Glomerular visceral epithelial cell (primary cell): ENCODE results near the gene STIM2.
A peak's percentile ranks its signal among the peaks of the same experiment; 100 is the strongest.
"Not testable (repeated sequence)": the region's sequence is repeated elsewhere in the genome, so short reads cannot be mapped to it uniquely, and the experiment has no call there.

Source experiments
- DNase-seq: peaks from one replicate; pipeline ENCODE4 v3.0.0-alpha.2; 2016; ENCODE audit errors: extremely low spot score

Gene STIM2

GRCh38 chr4:27001398-27002164 is 140.9 kb downstream of the STIM2 start:
- no peak for DNase-seq

DNA sequence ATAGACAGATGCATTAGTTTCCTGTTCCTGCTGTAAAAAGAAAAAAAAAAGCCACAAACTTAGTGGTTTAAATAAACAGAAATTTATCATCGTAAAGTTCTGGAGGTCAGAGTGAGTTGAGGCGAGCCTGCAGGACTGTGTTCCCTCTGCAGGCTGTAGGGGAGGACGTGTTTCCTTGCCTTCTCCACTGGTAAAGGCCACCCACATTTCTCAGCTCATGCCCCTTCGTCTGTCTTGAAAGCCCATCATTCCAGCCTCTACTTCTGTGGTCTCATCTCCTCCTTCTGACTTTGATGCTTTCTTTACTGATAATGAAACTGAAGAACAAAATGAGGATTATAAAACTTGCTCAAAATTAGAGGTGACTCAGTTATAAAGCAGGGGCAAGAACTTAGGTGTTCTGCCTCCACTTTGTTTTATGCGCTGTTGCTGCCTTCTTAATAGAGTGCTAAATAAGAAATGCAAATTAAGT is 143.0 kb downstream of the STIM2 start:
- no peak for DNase-seq

- DNase-seq, result no peak
Measured at GRCh38 chr4:27005501-27005900, 144.9 kb downstream of the STIM2 start.

DNA sequence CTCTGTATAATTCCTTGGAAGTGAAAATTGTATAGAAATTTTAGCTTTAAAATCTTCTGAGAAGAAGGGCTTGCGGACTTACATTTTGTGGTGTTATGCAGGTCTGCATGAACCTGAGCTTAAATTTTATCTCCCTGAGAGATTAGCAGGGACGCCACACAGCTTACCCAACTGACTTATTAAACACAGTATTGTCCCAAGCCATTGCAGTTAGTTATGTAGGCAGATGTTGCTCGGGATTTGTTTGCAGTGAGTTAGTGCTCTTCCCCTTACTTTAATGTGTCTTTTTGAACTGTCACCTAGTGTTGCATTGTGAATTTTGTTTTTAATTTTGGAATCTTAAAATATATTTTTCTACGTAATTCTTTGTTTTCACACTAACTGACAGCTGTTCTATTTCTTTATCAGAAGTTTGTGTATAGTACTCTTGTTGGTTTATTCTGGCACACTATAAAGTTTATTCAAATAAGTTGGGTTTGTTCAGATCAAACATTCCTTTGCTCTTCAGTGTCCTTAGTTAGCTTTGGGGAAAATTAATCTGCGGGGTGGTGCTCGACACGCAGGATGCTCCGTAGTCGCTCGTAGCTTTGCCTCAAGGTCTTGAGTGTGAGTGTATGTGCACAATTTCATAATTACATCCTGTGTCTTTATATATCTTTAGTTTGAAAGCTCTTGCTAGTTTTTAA is 145.4 kb downstream of the STIM2 start:
- DNase-seq, result no peak

DNA sequence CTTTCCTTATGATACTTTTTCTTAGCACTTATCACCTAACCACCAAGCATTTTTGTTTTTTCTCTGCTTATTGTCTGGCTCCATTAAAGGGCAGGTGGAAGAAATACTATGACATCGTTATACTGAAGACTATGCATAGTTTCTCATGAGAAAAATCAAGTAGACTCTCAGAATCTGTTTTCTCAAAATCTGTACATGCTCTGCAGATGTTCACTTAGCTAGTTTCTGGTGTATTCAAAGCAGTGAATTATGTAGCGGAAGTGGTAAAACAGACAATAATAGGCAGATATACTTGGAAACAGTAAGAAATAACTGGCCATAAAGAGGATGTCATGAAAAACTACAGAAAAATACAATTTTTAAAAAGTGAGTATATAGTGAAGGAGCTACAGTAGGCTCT is 146.0 kb downstream of the STIM2 start:
- no peak for DNase-seq

GRCh38 chr4:27007507-27007906 is 146.9 kb downstream of the STIM2 start:
- no peak for DNase-seq

DNA sequence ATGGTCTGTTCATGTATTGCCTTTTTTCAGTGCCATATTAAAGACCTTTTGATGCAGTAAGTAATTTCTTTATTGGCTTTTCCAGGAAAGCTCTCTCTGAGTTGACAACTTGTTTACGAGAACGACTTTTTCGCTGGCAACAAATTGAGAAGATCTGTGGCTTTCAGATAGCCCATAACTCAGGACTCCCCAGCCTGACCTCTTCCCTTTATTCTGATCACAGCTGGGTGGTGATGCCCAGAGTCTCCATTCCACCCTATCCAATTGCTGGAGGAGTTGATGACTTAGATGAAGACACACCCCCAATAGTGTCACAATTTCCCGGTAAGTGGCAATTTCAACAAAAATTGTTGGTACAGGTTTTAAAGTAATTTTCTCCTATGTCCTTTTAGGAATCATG is 148.0 kb downstream of the STIM2 start:
- DNase-seq, result no peak

GRCh38 chr4:27009539-27009938 is 148.9 kb downstream of the STIM2 start:
- DNase-seq, result no peak

DNA sequence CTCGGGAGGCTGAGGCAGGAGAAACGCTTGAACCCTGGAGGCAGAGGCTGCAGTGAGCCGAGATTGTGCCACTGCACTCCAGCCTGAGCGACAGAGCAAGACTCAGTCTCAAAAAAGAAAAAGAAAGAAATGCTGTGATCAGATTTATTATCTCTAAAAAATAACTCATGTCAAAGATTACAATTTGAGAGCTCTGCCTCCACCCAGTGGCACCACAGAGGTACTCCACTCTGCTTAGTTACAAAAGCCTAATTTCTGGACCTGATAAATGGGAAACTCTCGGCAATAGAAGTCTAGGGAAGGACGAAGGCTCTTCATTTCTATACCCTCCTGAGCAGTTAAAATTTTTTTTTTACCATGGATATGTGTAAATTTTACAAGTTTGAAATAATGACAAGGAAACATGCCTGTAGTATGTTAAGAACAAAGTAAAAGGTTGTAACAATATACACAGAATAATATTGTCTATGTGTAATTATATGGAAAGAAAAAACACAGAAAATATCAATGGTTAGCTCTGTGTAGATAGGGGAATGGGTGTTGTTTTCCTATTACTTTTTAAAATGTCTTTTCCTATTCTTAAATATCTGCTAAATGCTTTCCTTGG is 149.8 kb downstream of the STIM2 start:
- DNase-seq, result peak; percentile 64

- no peak for DNase-seq
Measured at GRCh38 chr4:27011401-27011800, 150.8 kb downstream of the STIM2 start.

DNA sequence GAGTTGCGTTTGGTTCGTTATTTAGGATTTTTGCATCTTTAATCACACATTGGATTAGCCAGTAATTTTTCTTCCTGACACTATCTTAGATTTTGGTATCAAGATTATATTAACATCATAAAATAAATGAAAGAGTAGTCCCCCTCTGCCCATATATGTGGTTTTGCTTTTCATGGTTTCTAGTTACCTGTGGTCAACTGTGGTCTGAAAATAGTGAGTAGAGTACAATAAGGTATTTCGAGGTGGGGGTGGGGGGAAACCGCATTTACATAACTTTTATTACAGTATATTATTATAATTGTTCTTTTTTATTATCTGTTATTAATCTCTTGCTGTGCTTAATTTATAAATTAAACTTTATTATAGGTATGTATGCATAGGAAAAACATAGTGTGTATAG is 152.4 kb downstream of the STIM2 start:
- no peak for DNase-seq

DNA sequence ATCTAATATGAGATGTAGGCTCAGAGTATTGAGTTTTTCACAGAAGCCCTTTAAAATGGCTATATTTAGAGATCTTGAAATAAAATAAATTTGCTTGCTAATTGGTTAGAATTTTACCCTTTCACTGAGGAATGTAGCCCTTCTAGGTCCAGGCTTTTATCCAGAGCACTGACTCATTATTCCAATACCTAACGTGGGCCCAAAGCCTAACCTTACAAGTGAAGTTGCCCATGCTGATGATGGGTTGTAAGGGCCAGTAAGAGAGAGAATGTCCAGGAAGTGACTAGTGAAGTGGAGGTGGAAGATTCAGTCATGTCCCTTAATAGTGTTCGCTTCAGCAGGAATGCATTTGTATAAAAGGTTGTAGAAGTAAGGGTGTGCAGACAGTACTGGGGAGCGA is 155.9 kb downstream of the STIM2 start:
- DNase-seq, result no peak

GRCh38 chr4:27017623-27018022 is 157.0 kb downstream of the STIM2 start:
- DNase-seq, result no peak

- DNase-seq, result no peak
Measured at GRCh38 chr4:27018076-27018475, 157.4 kb downstream of the STIM2 start.

- no peak for DNase-seq
Measured at GRCh38 chr4:27018910-27019309, 158.3 kb downstream of the STIM2 start.

DNA sequence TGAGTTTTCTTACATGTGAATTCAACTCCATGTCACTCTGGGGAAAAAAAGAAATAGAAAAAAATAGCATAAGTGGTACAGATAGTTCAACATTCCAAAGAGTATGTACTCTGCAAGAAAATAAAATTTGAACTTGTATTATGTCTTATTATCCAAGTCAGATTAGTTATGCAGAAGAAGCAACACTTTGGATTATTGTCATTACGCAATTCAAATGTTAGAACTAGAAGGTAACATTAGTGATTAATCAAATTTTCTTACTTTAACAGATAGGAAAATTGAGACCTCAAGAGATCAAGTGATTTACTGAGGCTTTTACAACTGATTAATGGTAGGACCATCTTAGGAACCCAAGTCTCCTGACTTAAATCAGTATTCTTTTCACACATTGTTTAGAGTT is 159.1 kb downstream of the STIM2 start:
- no peak for DNase-seq

- DNase-seq, result no peak
Measured at GRCh38 chr4:27020203-27020602, 159.6 kb downstream of the STIM2 start.

GRCh38 chr4:27020603-27021002 is 160.0 kb downstream of the STIM2 start:
- DNase-seq, result no peak

DNA sequence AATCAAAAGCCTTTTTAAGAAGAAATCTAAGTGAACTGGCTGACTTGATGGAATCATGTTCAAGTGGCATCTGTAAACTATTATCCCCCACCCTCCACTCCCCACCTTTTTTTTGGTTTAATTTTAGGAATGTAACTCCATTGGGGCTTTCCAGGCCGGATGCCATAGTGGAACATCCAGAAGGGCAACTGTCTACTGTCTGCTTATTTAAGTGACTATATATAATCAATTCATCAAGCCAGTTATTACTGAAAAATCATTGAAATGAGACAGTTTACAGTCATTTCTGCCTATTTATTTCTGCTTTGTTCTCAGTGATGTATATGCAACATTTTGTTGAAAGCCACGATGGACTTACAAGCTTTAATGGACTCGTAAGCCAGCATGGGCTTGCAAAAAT is 162.3 kb downstream of the STIM2 start:
- DNase-seq, result no peak

DNA sequence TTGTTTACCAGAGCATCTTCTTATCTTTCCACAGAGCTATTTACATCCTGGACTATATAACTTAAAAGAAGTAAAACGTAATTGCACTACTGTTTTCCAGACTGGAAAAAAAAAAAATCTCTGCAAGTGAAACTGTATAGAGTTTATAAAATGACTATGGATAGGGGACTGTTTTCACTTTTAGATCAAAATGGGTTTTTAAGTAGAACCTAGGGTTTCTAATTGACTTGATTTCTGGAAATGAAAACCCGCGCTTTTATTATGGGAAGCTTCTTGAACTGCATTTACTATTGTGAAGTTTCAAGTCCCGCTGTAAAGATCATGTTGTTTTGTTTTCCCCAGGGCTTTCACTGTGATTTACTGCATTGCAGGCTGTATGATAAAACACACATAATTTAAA is 162.7 kb downstream of the STIM2 start:
- DNase-seq, result no peak

DNA sequence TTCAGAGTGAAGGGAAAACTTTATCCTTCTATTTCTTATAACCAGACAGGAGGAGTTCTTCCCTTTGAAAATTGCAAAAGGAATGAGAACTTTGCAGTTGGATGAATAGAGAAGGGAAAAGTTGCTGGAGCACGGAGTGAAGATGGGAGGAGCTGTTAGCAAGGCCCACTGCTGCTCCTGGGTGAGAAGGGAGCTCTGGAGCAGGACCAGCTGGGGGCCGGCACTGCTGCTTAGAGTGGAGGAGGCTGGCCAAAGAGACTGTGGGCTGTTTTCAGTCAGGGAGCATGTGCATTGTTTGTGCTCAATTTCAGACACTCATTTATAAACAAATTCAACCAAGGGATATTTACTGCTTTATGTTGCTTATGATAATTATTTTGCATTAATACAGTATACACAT is 164.2 kb downstream of the STIM2 start:
- DNase-seq, result no peak

DNA sequence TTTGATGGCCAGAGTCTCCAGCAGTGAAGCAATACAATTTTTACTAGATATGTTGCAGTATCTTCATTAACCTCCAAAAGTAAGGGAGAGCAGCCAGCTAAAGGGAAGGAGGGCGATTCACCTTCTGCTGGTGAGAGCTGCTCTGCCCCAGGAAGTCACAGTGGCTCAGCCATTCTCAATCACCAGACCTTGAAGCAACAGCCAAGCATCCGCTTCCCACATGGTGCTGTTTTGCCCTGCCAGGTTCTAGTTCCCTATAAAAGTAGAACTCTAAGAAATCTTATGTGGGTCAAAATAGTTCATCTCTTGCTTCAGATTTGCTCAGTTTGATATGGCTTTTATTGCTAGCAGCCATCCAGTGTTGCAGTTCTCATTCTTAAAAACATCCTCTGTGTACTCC is 166.8 kb downstream of the STIM2 start:
- no peak for DNase-seq

- DNase-seq, result not testable (repeated sequence)
Measured at GRCh38 chr4:27035127-27035526, 174.5 kb downstream of the STIM2 start.
